WTC11 (cell line): Measurements from ENCODE around the gene TYW1B. TPM values are rescaled to one million over a fixed set of nuclear protein-coding genes. Genes with fewer than 3 reads are reported as not detected.
"Not testable (repeated sequence)": the region's sequence is repeated elsewhere in the genome, so short reads cannot be mapped to it uniquely, and the experiment has no call there.

Experiments used
- ATAC-seq: fragments of 200-7000 bp; cut with Tn5 transposase; 2 replicates; pipeline ENCODE4 v1.10.0; 2021; ENCODE audit warnings: mild to moderate bottlenecking, moderate library complexity
- CTCF ChIA-PET: fragments of 300-600 bp; sonication (Branson Sonifier 250); formaldehyde crosslinking; loops from one replicate; lab custom pipeline; 2021; ENCODE audit warnings: antibody characterized with exemption; lab: Charles Lee
- POLR2A ChIA-PET: fragments of 350-600 bp; sonication (Branson Sonifier 250); formaldehyde crosslinking; loops from one replicate; lab custom pipeline; 2021; ENCODE audit warnings: antibody characterized with exemption; lab: Charles Lee
- DNase-seq: peaks from one replicate; pipeline ENCODE4 v3.0.0; 2021; ENCODE audit warnings: low spot score
- H3K27ac Mint-ChIP-seq: 2 replicates; pipeline ENCODE4 v1.8.0; 2021; ENCODE audit warnings: mixed read lengths
- H3K27me3 Mint-ChIP-seq: 2 replicates; pipeline ENCODE4 v1.8.0; 2021; ENCODE audit warnings: low read depth, mild to moderate bottlenecking, moderate library complexity, mixed read lengths
- H3K36me3 Mint-ChIP-seq: 2 replicates; pipeline ENCODE4 v1.8.0; 2021; ENCODE audit warnings: mixed read lengths
- H3K4me1 Mint-ChIP-seq: 2 replicates; pipeline ENCODE4 v1.8.0; 2022; ENCODE audit warnings: mixed read lengths
- H3K4me3 Mint-ChIP-seq: 2 replicates; pipeline ENCODE4 v1.8.0; 2021; ENCODE audit warnings: mild to moderate bottlenecking, moderate library complexity, mixed read lengths
- H3K9me3 Mint-ChIP-seq: 2 replicates; pipeline ENCODE4 v1.8.0; 2021; ENCODE audit warnings: mixed read lengths
- CREM ChIP-seq: sonication (generic); formaldehyde crosslinking; IDR thresholded peaks from 2 replicates; pipeline ENCODE4 v1.8.1; 2022; ENCODE audit warnings: mild to moderate bottlenecking, missing genetic modification reagents, moderate library complexity
- ETV6 ChIP-seq: sonication (generic); formaldehyde crosslinking; IDR thresholded peaks from 2 replicates; pipeline ENCODE4 v1.8.1; 2022; ENCODE audit warnings: mild to moderate bottlenecking, missing genetic modification reagents
- FOXJ3 ChIP-seq: sonication (generic); formaldehyde crosslinking; IDR thresholded peaks from 2 replicates; pipeline ENCODE4 v1.9.0; 2021; ENCODE audit warnings: missing genetic modification reagents, mild to moderate bottlenecking, borderline replicate concordance
- FOXK1 ChIP-seq: sonication (generic); formaldehyde crosslinking; IDR thresholded peaks from 2 replicates; pipeline ENCODE4 v1.8.0; 2022; ENCODE audit warnings: mild to moderate bottlenecking, moderate library complexity, missing genetic modification reagents
- FOXP1 ChIP-seq: sonication (generic); formaldehyde crosslinking; IDR thresholded peaks from 2 replicates; pipeline ENCODE4 v1.8.0; 2022; ENCODE audit warnings: missing genetic modification reagents, mild to moderate bottlenecking, moderate library complexity, borderline replicate concordance
- JUN ChIP-seq: sonication (generic); formaldehyde crosslinking; IDR thresholded peaks from 2 replicates; pipeline ENCODE4 v1.8.0; 2023; ENCODE audit warnings: mild to moderate bottlenecking, missing genetic modification reagents
- MAX ChIP-seq: sonication (generic); formaldehyde crosslinking; IDR thresholded peaks from 2 replicates; pipeline ENCODE4 v1.8.0; 2022; ENCODE audit warnings: mild to moderate bottlenecking, missing genetic modification reagents
- MYBL2 ChIP-seq: sonication (generic); formaldehyde crosslinking; IDR thresholded peaks from 2 replicates; pipeline ENCODE4 v1.8.1; 2023; ENCODE audit warnings: mild to moderate bottlenecking, moderate library complexity, missing genetic modification reagents
- SMAD3 ChIP-seq: sonication (generic); formaldehyde crosslinking; IDR thresholded peaks from 2 replicates; pipeline ENCODE4 v1.8.0; 2022; ENCODE audit warnings: missing genetic modification reagents, mild to moderate bottlenecking, borderline replicate concordance
- SP1 ChIP-seq: sonication (generic); formaldehyde crosslinking; conservative IDR thresholded peaks from 2 replicates; pipeline ENCODE4 v1.8.1; 2022; ENCODE audit warnings: missing genetic modification reagents
- TEAD1 ChIP-seq: sonication (generic); formaldehyde crosslinking; IDR thresholded peaks from 2 replicates; pipeline ENCODE4 v1.8.0; 2022; ENCODE audit warnings: mild to moderate bottlenecking, missing genetic modification reagents
- TEAD4 ChIP-seq: sonication (generic); formaldehyde crosslinking; IDR thresholded peaks from 2 replicates; pipeline ENCODE4 v1.8.0; 2022; ENCODE audit warnings: mild to moderate bottlenecking, missing genetic modification reagents
- TP53 ChIP-seq: sonication (generic); formaldehyde crosslinking; IDR thresholded peaks from 2 replicates; pipeline ENCODE4 v1.8.1; 2023; ENCODE audit warnings: mild to moderate bottlenecking, missing genetic modification reagents
- ZNF232 ChIP-seq: sonication (generic); formaldehyde crosslinking; IDR thresholded peaks from 2 replicates; pipeline ENCODE4 v1.8.0; 2022; ENCODE audit warnings: mild to moderate bottlenecking, missing genetic modification reagents
- total RNA-seq: library from RNA; stranded (reverse); gene quantifications from 3 replicates; pipeline ENCODE4 v1.2.3, GENCODE V29; 2021
- TF ChIP-seq, protein P1 (sequence below): sonication (generic); formaldehyde crosslinking; IDR thresholded peaks from 2 replicates; pipeline ENCODE4 v1.8.0; 2023; ENCODE audit warnings: missing genetic modification reagents, mild to moderate bottlenecking, borderline replicate concordance
- TF ChIP-seq, protein P2 (sequence below): sonication (generic); formaldehyde crosslinking; IDR thresholded peaks from 2 replicates; pipeline ENCODE4 v1.8.0; 2022; ENCODE audit warnings: mild to moderate bottlenecking, missing genetic modification reagents
- TF ChIP-seq, protein P3 (sequence below): sonication (generic); formaldehyde crosslinking; IDR thresholded peaks from 2 replicates; pipeline ENCODE4 v1.8.1; 2023; ENCODE audit warnings: mild to moderate bottlenecking, missing genetic modification reagents, moderate library complexity
- TF ChIP-seq, protein P4 (sequence below): sonication (generic); formaldehyde crosslinking; IDR thresholded peaks from 2 replicates; pipeline ENCODE4 v1.8.1; 2023; ENCODE audit warnings: mild to moderate bottlenecking, missing genetic modification reagents, borderline replicate concordance

The TYW1B gene
- total RNA-seq, 1 experiment from 2014 or later: 5.7 TPM

DNA sequence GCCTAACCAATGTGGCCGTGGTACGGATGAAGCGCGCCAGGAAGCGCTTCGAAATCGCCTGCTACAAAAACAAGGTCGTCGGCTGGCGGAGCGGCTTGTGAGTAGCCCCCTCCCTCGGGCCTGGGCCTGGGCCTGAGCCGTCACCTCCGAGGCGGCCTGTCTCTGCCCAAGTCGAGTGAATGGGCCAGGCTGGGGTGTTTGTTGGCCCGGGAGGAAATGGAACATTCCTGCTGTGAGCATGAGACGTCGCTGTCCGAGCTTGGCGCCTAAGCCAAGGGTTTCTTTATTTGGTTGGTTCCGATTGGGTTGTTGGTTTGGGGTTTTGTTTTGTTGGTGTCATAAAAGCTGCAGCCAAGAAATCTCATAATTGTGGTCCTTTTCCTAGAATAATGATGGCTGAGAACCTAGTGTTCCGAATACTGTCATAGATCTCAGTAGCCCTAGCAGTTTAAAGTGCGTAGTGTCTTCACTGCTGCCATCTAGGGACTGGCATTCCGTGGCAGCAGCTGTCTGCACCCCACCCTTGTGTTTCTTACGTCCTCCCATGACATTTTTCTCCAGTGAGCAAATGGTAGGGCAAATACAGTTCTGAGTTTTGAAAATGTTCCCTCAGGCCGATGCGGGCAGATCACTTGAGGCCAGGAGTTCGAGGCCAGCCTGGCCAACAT is 1.8 kb upstream of the TYW1B start:
- H3K4me3 Mint-ChIP-seq: peak overlapping the region; percentile 94
- H3K4me1 Mint-ChIP-seq: peaks cover 19% of the 10 kb centered on the region
- H3K27ac Mint-ChIP-seq: peak overlapping the region; percentile 98
- peak; percentile 30 for DNase-seq
- TF ChIP-seq, protein P1, sequence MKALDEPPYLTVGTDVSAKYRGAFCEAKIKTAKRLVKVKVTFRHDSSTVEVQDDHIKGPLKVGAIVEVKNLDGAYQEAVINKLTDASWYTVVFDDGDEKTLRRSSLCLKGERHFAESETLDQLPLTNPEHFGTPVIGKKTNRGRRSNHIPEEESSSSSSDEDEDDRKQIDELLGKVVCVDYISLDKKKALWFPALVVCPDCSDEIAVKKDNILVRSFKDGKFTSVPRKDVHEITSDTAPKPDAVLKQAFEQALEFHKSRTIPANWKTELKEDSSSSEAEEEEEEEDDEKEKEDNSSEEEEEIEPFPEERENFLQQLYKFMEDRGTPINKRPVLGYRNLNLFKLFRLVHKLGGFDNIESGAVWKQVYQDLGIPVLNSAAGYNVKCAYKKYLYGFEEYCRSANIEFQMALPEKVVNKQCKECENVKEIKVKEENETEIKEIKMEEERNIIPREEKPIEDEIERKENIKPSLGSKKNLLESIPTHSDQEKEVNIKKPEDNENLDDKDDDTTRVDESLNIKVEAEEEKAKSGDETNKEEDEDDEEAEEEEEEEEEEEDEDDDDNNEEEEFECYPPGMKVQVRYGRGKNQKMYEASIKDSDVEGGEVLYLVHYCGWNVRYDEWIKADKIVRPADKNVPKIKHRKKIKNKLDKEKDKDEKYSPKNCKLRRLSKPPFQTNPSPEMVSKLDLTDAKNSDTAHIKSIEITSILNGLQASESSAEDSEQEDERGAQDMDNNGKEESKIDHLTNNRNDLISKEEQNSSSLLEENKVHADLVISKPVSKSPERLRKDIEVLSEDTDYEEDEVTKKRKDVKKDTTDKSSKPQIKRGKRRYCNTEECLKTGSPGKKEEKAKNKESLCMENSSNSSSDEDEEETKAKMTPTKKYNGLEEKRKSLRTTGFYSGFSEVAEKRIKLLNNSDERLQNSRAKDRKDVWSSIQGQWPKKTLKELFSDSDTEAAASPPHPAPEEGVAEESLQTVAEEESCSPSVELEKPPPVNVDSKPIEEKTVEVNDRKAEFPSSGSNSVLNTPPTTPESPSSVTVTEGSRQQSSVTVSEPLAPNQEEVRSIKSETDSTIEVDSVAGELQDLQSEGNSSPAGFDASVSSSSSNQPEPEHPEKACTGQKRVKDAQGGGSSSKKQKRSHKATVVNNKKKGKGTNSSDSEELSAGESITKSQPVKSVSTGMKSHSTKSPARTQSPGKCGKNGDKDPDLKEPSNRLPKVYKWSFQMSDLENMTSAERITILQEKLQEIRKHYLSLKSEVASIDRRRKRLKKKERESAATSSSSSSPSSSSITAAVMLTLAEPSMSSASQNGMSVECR: 0 out of 2 replicates have a peak, but pooled peaks have one; percentile 5
- TF ChIP-seq ZNF232 (CRISPR knock-in tag) (0 out of 2 replicates have a peak, but pooled peaks have one; percentile 5), TEAD1 (peak; percentile 72), FOXJ3 (CRISPR knock-in tag) (peak; percentile 14; the same call in 1 of the 2 replicates), TEAD4 (CRISPR knock-in tag) (peak; percentile 68; the same call in 1 of the 2 replicates), MAX (CRISPR knock-in tag) (peak; percentile 58), JUN (CRISPR knock-in tag) (0 out of 2 replicates have a peak, but pooled peaks have one; percentile 3)
- not testable (repeated sequence) for H3K9me3 Mint-ChIP-seq, H3K27me3 Mint-ChIP-seq
- ChIA-PET CTCF (interaction anchor here (1.1 to 2.1 kb wide), 4 partner anchors 8 to 85 kb away, joined by 3 to 8 read pairs (median 4); no protein-coding TSS in a partner anchor), POLR2A (interaction anchor here (0.6 kb wide), 1 partner anchor 134 kb away, joined by 5 read pairs; no protein-coding TSS in a partner anchor)
- peak; percentile 5 for ATAC-seq
- H3K36me3 Mint-ChIP-seq: peaks cover 30% of the 10 kb centered on the region

DNA sequence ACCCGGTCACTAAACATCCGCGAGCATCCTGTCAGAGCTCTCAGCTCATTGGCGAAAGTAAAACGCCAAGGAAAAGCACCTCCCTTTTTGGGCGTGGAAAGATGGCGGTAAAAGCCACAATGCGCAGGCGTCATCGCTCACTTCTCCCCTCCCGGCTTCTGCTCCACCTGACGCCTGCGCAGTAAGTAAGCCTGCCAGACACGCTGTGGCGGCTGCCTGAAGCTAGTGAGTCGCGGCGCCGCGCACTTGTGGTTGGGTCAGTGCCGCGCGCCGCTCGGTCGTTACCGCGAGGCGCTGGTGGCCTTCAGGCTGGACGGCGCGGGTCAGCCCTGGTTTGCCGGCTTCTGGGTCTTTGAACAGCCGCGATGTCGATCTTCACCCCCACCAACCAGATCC is 1.3 kb upstream of the TYW1B start:
- H3K36me3 Mint-ChIP-seq: peaks cover 25% of the 10 kb centered on the region
- peak overlapping the region; percentile 94 for H3K4me3 Mint-ChIP-seq
- peak; percentile 43 for ATAC-seq
- DNase-seq: peak; percentile 100
- not testable (repeated sequence) for H3K9me3 Mint-ChIP-seq, H3K27me3 Mint-ChIP-seq
- H3K4me1 Mint-ChIP-seq: peaks cover 19% of the 10 kb centered on the region
- ChIA-PET CTCF (interaction anchor here (1.1 to 2.1 kb wide), 4 partner anchors 9 to 86 kb away, joined by 3 to 8 read pairs (median 4); no protein-coding TSS in a partner anchor), POLR2A (interaction anchor here (0.6 kb wide), 2 partner anchors 86 to 133 kb away, joined by 3 to 5 read pairs; no protein-coding TSS in a partner anchor)
- peak overlapping the region; percentile 98 for H3K27ac Mint-ChIP-seq
- TF ChIP-seq FOXK1 (CRISPR knock-in tag): peak; percentile 54; the same call in 1 of the 2 replicates
- TF ChIP-seq MAX (CRISPR knock-in tag): peak; percentile 77; the same call in 1 of the 2 replicates
- TF ChIP-seq, protein P2, sequence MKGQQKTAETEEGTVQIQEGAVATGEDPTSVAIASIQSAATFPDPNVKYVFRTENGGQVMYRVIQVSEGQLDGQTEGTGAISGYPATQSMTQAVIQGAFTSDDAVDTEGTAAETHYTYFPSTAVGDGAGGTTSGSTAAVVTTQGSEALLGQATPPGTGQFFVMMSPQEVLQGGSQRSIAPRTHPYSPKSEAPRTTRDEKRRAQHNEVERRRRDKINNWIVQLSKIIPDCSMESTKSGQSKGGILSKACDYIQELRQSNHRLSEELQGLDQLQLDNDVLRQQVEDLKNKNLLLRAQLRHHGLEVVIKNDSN: 0 out of 2 replicates have a peak, but pooled peaks have one; percentile 23
- TF ChIP-seq, protein P3, sequence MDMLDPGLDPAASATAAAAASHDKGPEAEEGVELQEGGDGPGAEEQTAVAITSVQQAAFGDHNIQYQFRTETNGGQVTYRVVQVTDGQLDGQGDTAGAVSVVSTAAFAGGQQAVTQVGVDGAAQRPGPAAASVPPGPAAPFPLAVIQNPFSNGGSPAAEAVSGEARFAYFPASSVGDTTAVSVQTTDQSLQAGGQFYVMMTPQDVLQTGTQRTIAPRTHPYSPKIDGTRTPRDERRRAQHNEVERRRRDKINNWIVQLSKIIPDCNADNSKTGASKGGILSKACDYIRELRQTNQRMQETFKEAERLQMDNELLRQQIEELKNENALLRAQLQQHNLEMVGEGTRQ (CRISPR knock-in tag): peak; percentile 43; the same call in 1 of the 2 replicates
- peak; percentile 85 for TF ChIP-seq SP1 (CRISPR knock-in tag)
- TF ChIP-seq SMAD3 (CRISPR knock-in tag): 0 out of 2 replicates have a peak, but pooled peaks have one; percentile 38
- 0 out of 2 replicates have a peak, but pooled peaks have one; percentile 35 for TF ChIP-seq ETV6 (CRISPR knock-in tag)
- peak; percentile 62; the same call in 1 of the 2 replicates for TF ChIP-seq CREM (CRISPR knock-in tag)
- peak; percentile 82; the same call in 1 of the 2 replicates for TF ChIP-seq ZNF232 (CRISPR knock-in tag)
- 0 out of 2 replicates have a peak, but pooled peaks have one; percentile 53 for TF ChIP-seq JUN (CRISPR knock-in tag)
- 0 out of 2 replicates have a peak, but pooled peaks have one; percentile 82 for TF ChIP-seq FOXJ3 (CRISPR knock-in tag)
- peak; percentile 14; the same call in 1 of the 2 replicates for TF ChIP-seq MYBL2 (CRISPR knock-in tag)
- peak; percentile 66; the same call in 1 of the 2 replicates for TF ChIP-seq FOXP1 (CRISPR knock-in tag)
- peak; percentile 67; the same call in 1 of the 2 replicates for TF ChIP-seq TP53 (CRISPR knock-in tag)
- TF ChIP-seq, protein P4, sequence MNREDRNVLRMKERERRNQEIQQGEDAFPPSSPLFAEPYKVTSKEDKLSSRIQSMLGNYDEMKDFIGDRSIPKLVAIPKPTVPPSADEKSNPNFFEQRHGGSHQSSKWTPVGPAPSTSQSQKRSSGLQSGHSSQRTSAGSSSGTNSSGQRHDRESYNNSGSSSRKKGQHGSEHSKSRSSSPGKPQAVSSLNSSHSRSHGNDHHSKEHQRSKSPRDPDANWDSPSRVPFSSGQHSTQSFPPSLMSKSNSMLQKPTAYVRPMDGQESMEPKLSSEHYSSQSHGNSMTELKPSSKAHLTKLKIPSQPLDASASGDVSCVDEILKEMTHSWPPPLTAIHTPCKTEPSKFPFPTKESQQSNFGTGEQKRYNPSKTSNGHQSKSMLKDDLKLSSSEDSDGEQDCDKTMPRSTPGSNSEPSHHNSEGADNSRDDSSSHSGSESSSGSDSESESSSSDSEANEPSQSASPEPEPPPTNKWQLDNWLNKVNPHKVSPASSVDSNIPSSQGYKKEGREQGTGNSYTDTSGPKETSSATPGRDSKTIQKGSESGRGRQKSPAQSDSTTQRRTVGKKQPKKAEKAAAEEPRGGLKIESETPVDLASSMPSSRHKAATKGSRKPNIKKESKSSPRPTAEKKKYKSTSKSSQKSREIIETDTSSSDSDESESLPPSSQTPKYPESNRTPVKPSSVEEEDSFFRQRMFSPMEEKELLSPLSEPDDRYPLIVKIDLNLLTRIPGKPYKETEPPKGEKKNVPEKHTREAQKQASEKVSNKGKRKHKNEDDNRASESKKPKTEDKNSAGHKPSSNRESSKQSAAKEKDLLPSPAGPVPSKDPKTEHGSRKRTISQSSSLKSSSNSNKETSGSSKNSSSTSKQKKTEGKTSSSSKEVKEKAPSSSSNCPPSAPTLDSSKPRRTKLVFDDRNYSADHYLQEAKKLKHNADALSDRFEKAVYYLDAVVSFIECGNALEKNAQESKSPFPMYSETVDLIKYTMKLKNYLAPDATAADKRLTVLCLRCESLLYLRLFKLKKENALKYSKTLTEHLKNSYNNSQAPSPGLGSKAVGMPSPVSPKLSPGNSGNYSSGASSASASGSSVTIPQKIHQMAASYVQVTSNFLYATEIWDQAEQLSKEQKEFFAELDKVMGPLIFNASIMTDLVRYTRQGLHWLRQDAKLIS: peak; percentile 26; the same call in 1 of the 2 replicates
